Upper lobe of right lung (tissue), 1 donor: Measurements from ENCODE around the gene PODNL1. TPM values are rescaled to one million over a fixed set of nuclear protein-coding genes. Genes with fewer than 3 reads are reported as not detected.
A peak's percentile ranks its signal among the peaks of the same experiment; 100 is the strongest.

Source experiments
- ATAC-seq: fragments of 200-7000 bp; cut with Tn5 transposase; one replicate; pipeline ENCODE4 v1.9.1; 2020; ENCODE audit warnings: mild to moderate bottlenecking, moderate library complexity
- DNase-seq: peaks from one replicate; pipeline ENCODE4 v3.0.0-alpha.2; 2020
- H3K27ac ChIP-seq: fragments of 200-600 bp; one replicate; pipeline ENCODE4 v1.8.0; 2022
- H3K27me3 ChIP-seq: fragments of 200-600 bp; one replicate; pipeline ENCODE4 v1.8.0; 2022; ENCODE audit warnings: mild to moderate bottlenecking
- H3K36me3 ChIP-seq: fragments of 200-600 bp; one replicate; pipeline ENCODE4 v1.8.0; 2022
- H3K4me1 ChIP-seq: fragments of 200-600 bp; one replicate; pipeline ENCODE4 v1.8.0; 2022
- H3K4me3 ChIP-seq: fragments of 200-600 bp; one replicate; pipeline ENCODE4 v1.8.0; 2022; ENCODE audit warnings: mild to moderate bottlenecking
- H3K9me3 ChIP-seq: fragments of 200-600 bp; one replicate; pipeline ENCODE4 v1.8.0; 2022
- intact Hi-C: fragments of 100-400 bp; cut with DNase I; formaldehyde crosslinking; loops from one replicate; pipeline ENCODE4 v1.11.0; 2022
- total RNA-seq: library from RNA; stranded (reverse); fragmentation: NEBNext Ultra II Directional; extraction: Animal tissue kit (Norgen Biotek cat#: 25700); gene quantifications from one replicate; pipeline ENCODE4 v1.2.1, GENCODE V29; 2021
- TF ChIP-seq, protein P1 (sequence below): fragments of 200-600 bp; IDR thresholded peaks from one replicate; pipeline ENCODE4 v1.8.0; 2022; ENCODE audit warnings: antibody characterized with exemption
- donor health status: DM: no; HTN: yes; CAD: no; lungs with severe emphysema.

Gene PODNL1
- total RNA-seq, 1 donor from 2014 or later: 2.8 TPM

- Histone ChIP-seq H3K27ac (no peak overlapping the region), H3K9me3 (no peaks in the 10 kb centered on the region), H3K36me3 (peaks cover 36% of the 10 kb centered on the region), H3K4me1 (peaks cover 8% of the 10 kb centered on the region), H3K27me3 (no peaks in the 10 kb centered on the region), H3K4me3 (no peak overlapping the region)
- TF ChIP-seq, protein P1, sequence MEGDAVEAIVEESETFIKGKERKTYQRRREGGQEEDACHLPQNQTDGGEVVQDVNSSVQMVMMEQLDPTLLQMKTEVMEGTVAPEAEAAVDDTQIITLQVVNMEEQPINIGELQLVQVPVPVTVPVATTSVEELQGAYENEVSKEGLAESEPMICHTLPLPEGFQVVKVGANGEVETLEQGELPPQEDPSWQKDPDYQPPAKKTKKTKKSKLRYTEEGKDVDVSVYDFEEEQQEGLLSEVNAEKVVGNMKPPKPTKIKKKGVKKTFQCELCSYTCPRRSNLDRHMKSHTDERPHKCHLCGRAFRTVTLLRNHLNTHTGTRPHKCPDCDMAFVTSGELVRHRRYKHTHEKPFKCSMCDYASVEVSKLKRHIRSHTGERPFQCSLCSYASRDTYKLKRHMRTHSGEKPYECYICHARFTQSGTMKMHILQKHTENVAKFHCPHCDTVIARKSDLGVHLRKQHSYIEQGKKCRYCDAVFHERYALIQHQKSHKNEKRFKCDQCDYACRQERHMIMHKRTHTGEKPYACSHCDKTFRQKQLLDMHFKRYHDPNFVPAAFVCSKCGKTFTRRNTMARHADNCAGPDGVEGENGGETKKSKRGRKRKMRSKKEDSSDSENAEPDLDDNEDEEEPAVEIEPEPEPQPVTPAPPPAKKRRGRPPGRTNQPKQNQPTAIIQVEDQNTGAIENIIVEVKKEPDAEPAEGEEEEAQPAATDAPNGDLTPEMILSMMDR: no peak
- ATAC-seq (no peak), DNase-seq (no peak)
- intact Hi-C loops: no loop called here
These were observed 28.8 kb downstream of the PODNL1 start for GRCh38 chr19:13909430-13909829.

- TF ChIP-seq, protein P1: no peak
- ATAC-seq: no peak
- Histone ChIP-seq H3K36me3 (peaks cover 29% of the 10 kb centered on the region), H3K4me1 (peaks cover 8% of the 10 kb centered on the region), H3K27ac (no peak overlapping the region), H3K27me3 (no peaks in the 10 kb centered on the region), H3K9me3 (no peaks in the 10 kb centered on the region), H3K4me3 (no peak overlapping the region)
- intact Hi-C loops: no loop called here
- DNase-seq: no peak
These were observed 29.5 kb downstream of the PODNL1 start for GRCh38 chr19:13908674-13909073.

GRCh38 chr19:13906910-13907309 lies 31.3 kb downstream of the PODNL1 start:
- Histone ChIP-seq H3K36me3 (peaks cover 12% of the 10 kb centered on the region), H3K9me3 (no peaks in the 10 kb centered on the region), H3K27ac (no peak overlapping the region), H3K27me3 (no peaks in the 10 kb centered on the region), H3K4me1 (peaks cover 8% of the 10 kb centered on the region), H3K4me3 (peak overlapping the region; percentile 90)
- ATAC-seq: no peak
- TF ChIP-seq, protein P1: no peak
- intact Hi-C loops: no loop called here
- DNase-seq: no peak

DNA sequence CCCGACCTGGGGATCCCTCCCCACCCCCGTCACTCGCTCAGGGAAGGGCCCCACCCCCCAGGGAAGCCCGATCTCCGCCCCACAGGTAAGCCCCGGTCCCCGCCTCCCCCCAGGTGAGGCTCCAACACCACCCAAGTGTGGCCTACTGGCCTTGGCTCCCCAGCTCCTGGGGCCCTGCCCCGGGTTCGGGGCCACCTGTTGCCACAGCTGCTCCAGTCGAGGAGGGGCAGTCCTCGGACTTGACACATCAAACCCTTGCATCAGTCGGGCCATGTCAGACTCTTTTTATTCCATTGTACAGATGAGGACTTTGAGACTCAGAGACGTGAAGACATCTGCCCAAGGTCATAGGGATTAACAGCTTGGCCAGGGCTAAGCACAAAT lies 31.7 kb downstream of the PODNL1 start:
- intact Hi-C loops: no loop called here
- Histone ChIP-seq H3K9me3 (no peaks in the 10 kb centered on the region), H3K4me3 (peak overlapping the region; percentile 90), H3K27ac (peak overlapping the region; percentile 86), H3K27me3 (no peaks in the 10 kb centered on the region), H3K4me1 (peaks cover 8% of the 10 kb centered on the region), H3K36me3 (peaks cover 12% of the 10 kb centered on the region)
- TF ChIP-seq, protein P1: no peak
- DNase-seq (peak; percentile 81), ATAC-seq (peak; percentile 73)

GRCh38 chr19:13905634-13906520 lies 32.3 kb downstream of the PODNL1 start, which contains the start of the genes BRME1 and CC2D1A:
TSS of gene BRME1 (minus strand) at chr19:13906117. CDS start at chr19:13904892, 1,225 bp downstream.
TSS of gene CC2D1A (plus strand) at chr19:13906201. CDS start at chr19:13906442, 241 bp downstream.
- Histone ChIP-seq H3K4me3 (peak within 1 kb of the TSS; percentile 90), H3K9me3 (no peaks in the 10 kb centered on the region), H3K4me1 (peaks cover 8% of the 10 kb centered on the region), H3K27me3 (no peaks in the 10 kb centered on the region), H3K36me3 (peaks cover 6% of the 10 kb centered on the region), H3K27ac (peak within 1 kb of the TSS; percentile 86)
- TF ChIP-seq, protein P1: no peak
- intact Hi-C loops: no loop called here
- ATAC-seq (peak; percentile 99), DNase-seq (peak; percentile 98)
